Karpas-422 (cell line): ENCODE data around the gene IGFBPL1. TPM values are rescaled to one million over a fixed set of nuclear protein-coding genes. Genes with fewer than 3 reads are reported as not detected.
A peak's percentile ranks its signal among the peaks of the same experiment; 100 is the strongest.
"Not testable (repeated sequence)": the region's sequence is repeated elsewhere in the genome, so short reads cannot be mapped to it uniquely, and the experiment has no call there.

Experiments
- DNase-seq: peaks from one replicate; pipeline ENCODE4 v3.0.0-alpha.2; 2015
- H2AFZ ChIP-seq: fragments of 200-600 bp; sonication (generic); 2 replicates; pipeline ENCODE4 v1.6.1; 2014; ENCODE audit warnings: antibody characterized with exemption, low read length, mixed read lengths
- H3K27ac ChIP-seq: fragments of 200-600 bp; sonication (generic); 2 replicates; pipeline ENCODE4 v1.5.1; 2014; ENCODE audit warnings: mild to moderate bottlenecking, low read length, moderate library complexity
- H3K27me3 ChIP-seq: fragments of 200-600 bp; sonication (generic); 2 replicates; pipeline ENCODE4 v1.6.1; 2014; ENCODE audit warnings: low read length, mixed read lengths
- H3K36me3 ChIP-seq: fragments of 200-600 bp; sonication (generic); 2 replicates; pipeline ENCODE4 v1.6.1; 2014; ENCODE audit warnings: low read length, mixed read lengths; ENCODE audit not compliant: insufficient read depth
- H3K4me1 ChIP-seq: fragments of 200-600 bp; sonication (generic); 2 replicates; pipeline ENCODE4 v1.6.1; 2014; ENCODE audit warnings: mild to moderate bottlenecking, low read length, mixed read lengths
- H3K4me2 ChIP-seq: fragments of 200-600 bp; sonication (generic); 2 replicates; pipeline ENCODE4 v1.6.1; 2014; ENCODE audit warnings: low read length, low read depth, mild to moderate bottlenecking; ENCODE audit not compliant: poor library complexity, severe bottlenecking
- H3K4me3 ChIP-seq: fragments of 200-600 bp; sonication (generic); 2 replicates; pipeline ENCODE4 v1.5.1; 2014; ENCODE audit warnings: mild to moderate bottlenecking, antibody characterized with exemption, low read length, mixed read lengths
- H3K79me2 ChIP-seq: fragments of 200-600 bp; sonication (generic); 2 replicates; pipeline ENCODE4 v1.6.1; 2014; ENCODE audit warnings: mild to moderate bottlenecking, low read length, mixed read lengths
- H3K9ac ChIP-seq: fragments of 200-600 bp; sonication (generic); 2 replicates; pipeline ENCODE4 v1.6.0; 2014; ENCODE audit warnings: low read length
- H3K9me2 ChIP-seq: fragments of 200-600 bp; sonication (generic), shearing (Covaris generic); replicated peaks from 2 replicates; pipeline ENCODE4 v1.6.0; 2014; ENCODE audit warnings: mild to moderate bottlenecking, low read length, moderate library complexity; ENCODE audit not compliant: insufficient read depth
- H3K9me3 ChIP-seq: fragments of 300-700, 200-600 bp; sonication (generic); 2 replicates; pipeline ENCODE4 v1.6.1; 2014; ENCODE audit warnings: low read length, mixed read lengths
- H4K20me1 ChIP-seq: fragments of 200-600 bp; sonication (generic); 2 replicates; pipeline ENCODE4 v1.6.1; 2014; ENCODE audit warnings: mild to moderate bottlenecking, antibody characterized with exemption, low read length, low read depth; ENCODE audit not compliant: insufficient read depth
- total RNA-seq: library from RNA; depleted of rRNA; stranded (reverse); fragments of >200 nt; shearing (Covaris generic); gene quantifications from 2 replicates; pipeline ENCODE4 v1.2.3, GENCODE V29; 2014; ENCODE audit warnings: low replicate concordance

IGFBPL1 gene
- total RNA-seq, 1 experiment from 2014 or later: not detected

DNA sequence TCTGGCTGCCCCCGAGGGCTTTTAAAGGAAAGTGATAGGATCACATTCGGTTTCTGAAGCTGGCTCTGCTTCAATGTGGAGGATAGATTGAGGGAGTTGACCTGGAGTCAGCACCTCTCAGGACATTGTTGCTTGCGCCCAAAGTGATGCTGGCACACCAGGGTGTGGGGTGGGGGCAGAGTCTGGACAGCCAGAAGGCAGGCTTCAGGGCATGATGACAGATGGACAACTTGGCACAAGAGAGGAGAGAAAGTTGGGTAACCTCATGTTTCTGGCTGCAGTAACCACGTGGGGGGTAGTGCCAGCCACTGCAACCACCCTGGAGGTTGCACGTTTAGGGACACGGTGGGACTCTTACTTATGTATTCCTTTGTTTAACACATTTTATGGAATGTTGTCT lies 22.3 kb downstream of the IGFBPL1 start:
- no peaks in the 10 kb centered on the region for H3K9me3 ChIP-seq
- no peak overlapping the region for H3K4me2 ChIP-seq
- H3K9ac ChIP-seq: no peak overlapping the region
- H3K27ac ChIP-seq: no peak overlapping the region
- no peaks in the 10 kb centered on the region for H3K27me3 ChIP-seq
- no peaks in the 10 kb centered on the region for H3K4me1 ChIP-seq
- no peaks in the 10 kb centered on the region for H3K9me2 ChIP-seq
- H3K79me2 ChIP-seq: no peaks in the 10 kb centered on the region
- no peak for DNase-seq
- peaks cover 4% of the 10 kb centered on the region; the same call in 1 of the 2 replicates for H3K36me3 ChIP-seq
- H4K20me1 ChIP-seq: 0 out of 2 replicates have a peak, but pooled peaks cover 3% of the 10 kb centered on the region
- H3K4me3 ChIP-seq: no peak overlapping the region
- no peak overlapping the region for H2AFZ ChIP-seq

GRCh38 chr9:38399191-38399590 lies 25.1 kb downstream of the IGFBPL1 start:
- not testable (repeated sequence) for H3K4me3 ChIP-seq, H3K27ac ChIP-seq, H3K36me3 ChIP-seq, H3K9ac ChIP-seq, H2AFZ ChIP-seq, H3K9me2 ChIP-seq, H3K4me2 ChIP-seq, H3K9me3 ChIP-seq, H3K27me3 ChIP-seq, H3K4me1 ChIP-seq, H4K20me1 ChIP-seq, DNase-seq
- H3K79me2 ChIP-seq: peaks cover 10% of the 10 kb centered on the region

DNA sequence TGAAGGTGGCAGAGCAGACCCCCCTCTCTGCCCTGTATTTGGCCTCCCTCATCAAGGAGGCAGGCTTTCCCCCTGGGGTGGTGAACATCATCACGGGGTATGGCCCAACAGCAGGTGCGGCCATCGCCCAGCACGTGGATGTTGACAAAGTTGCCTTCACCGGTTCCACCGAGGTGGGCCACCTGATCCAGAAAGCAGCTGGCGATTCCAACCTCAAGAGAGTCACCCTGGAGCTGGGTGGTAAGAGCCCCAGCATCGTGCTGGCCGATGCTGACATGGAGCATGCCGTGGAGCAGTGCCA lies 27.9 kb downstream of the IGFBPL1 start:
- H3K79me2 ChIP-seq: peaks cover 24% of the 10 kb centered on the region
- H3K4me1 ChIP-seq: peaks cover 14% of the 10 kb centered on the region
- peaks cover 4% of the 10 kb centered on the region; the same call in 1 of the 2 replicates for H3K36me3 ChIP-seq
- no peak overlapping the region for H3K27ac ChIP-seq
- no peaks in the 10 kb centered on the region for H3K9me2 ChIP-seq
- H4K20me1 ChIP-seq: 0 out of 2 replicates have a peak, but pooled peaks cover 3% of the 10 kb centered on the region
- no peak overlapping the region for H2AFZ ChIP-seq
- no peaks in the 10 kb centered on the region for H3K9me3 ChIP-seq
- H3K27me3 ChIP-seq: no peaks in the 10 kb centered on the region
- no peak overlapping the region for H3K4me3 ChIP-seq
- H3K4me2 ChIP-seq: no peak overlapping the region
- no peak for DNase-seq
- H3K9ac ChIP-seq: no peak overlapping the region

DNA sequence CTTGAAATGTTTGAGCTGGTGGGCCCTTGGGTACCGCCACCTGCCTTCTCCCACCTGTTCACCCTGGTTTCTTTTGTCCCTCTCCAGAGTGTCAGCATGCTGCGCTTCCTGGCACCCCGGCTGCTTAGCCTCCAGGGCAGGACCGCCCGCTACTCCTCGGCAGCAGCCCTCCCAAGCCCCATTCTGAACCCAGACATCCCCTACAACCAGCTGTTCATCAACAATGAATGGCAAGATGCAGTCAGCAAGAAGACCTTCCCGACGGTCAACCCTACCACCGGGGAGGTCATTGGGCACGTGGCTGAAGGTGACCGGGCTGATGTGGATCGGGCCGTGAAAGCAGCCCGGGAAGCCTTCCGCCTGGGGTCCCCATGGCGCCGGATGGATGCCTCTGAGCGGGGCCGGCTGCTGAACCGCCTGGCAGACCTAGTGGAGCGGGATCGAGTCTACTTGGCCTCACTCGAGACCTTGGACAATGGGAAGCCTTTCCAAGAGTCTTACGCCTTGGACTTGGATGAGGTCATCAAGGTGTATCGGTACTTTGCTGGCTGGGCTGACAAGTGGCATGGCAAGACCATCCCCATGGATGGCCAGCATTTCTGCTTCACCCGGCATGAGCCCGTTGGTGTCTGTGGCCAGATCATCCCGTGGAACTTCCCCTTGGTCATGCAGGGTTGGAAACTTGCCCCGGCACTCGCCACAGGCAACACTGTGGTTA lies 28.4 kb downstream of the IGFBPL1 start:
- Histone ChIP-seq H3K9me2 (no peaks in the 10 kb centered on the region), H3K9ac (no peak overlapping the region), H3K36me3 (peaks cover 4% of the 10 kb centered on the region; the same call in 1 of the 2 replicates), H3K27me3 (0 out of 2 replicates have a peak, but pooled peaks cover under 1% of the 10 kb centered on the region), H3K27ac (no peak overlapping the region), H2AFZ (no peak overlapping the region), H3K4me1 (peaks cover 14% of the 10 kb centered on the region), H3K9me3 (no peaks in the 10 kb centered on the region), H3K4me3 (no peak overlapping the region), H4K20me1 (0 out of 2 replicates have a peak, but pooled peaks cover 3% of the 10 kb centered on the region), H3K4me2 (no peak overlapping the region), H3K79me2 (peaks cover 24% of the 10 kb centered on the region)
- DNase-seq: no peak

DNA sequence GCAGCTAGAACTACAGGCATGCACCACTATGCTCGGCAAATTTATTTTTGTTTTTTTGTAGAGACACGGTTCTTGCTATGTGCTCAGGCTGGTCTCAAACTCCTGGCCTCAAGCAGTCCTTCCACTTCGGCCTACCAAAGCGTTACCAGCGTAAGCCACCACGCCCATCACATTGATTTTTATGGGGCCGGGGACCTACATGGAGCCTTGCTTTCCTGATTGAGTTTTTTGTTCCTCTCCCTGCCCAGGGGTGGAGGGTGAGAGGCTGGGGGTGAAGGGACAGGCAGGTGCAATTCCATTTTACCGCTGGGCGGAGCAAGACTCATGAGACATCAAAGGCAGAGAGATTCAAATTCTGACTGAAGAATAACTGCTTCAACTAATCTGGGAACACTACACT lies 29.8 kb downstream of the IGFBPL1 start:
- H3K4me3 ChIP-seq: no peak overlapping the region
- H3K4me1 ChIP-seq: peaks cover 14% of the 10 kb centered on the region
- 0 out of 2 replicates have a peak, but pooled peaks cover 3% of the 10 kb centered on the region for H4K20me1 ChIP-seq
- H3K9me2 ChIP-seq: no peaks in the 10 kb centered on the region
- no peak overlapping the region for H3K9ac ChIP-seq
- H3K4me2 ChIP-seq: peak overlapping the region; percentile 89
- DNase-seq: no peak
- peaks cover 4% of the 10 kb centered on the region; the same call in 1 of the 2 replicates for H3K36me3 ChIP-seq
- H3K79me2 ChIP-seq: peaks cover 24% of the 10 kb centered on the region
- H3K27me3 ChIP-seq: 0 out of 2 replicates have a peak, but pooled peaks cover 4% of the 10 kb centered on the region
- H3K27ac ChIP-seq: no peak overlapping the region
- no peaks in the 10 kb centered on the region for H3K9me3 ChIP-seq
- no peak overlapping the region for H2AFZ ChIP-seq

DNA sequence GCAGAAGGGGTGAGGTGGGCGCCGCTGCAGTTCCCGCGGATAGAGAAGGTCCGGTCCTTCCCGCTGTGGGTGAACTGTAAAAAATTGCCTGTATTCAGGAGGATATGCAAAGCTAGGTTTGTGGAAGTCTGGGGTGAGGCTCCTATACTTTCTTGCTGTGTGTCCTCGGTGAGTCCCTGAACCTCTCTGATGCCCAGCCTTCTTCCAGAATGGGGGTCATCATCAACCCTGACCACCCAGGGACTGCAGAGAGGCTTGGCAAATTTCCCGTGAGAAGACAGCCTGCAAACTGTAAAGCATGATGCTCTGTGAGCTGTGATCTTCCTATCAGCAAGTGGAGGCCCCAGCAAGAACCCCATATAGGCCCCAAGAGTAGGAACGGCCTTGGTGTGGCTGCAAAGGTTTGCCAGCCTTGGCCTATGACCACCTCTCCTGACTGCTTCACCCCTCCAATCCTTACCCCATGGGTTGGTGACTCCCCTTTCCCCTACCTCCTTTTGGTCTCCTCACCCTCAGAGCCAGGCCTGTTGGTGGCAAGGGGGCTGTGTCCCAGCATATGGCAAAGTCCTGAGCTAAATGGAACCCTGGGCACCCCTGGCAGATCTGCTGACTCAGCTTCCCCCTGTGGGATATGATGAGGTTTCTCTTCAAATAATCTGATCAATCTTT lies 31.0 kb downstream of the IGFBPL1 start:
- peak overlapping the region; percentile 91 for H3K4me3 ChIP-seq
- no peaks in the 10 kb centered on the region for H3K9me2 ChIP-seq
- peak overlapping the region; percentile 84 for H3K9ac ChIP-seq
- H3K4me1 ChIP-seq: peaks cover 14% of the 10 kb centered on the region
- H3K4me2 ChIP-seq: peak overlapping the region; percentile 89
- H3K27me3 ChIP-seq: 0 out of 2 replicates have a peak, but pooled peaks cover 4% of the 10 kb centered on the region
- H3K9me3 ChIP-seq: no peaks in the 10 kb centered on the region
- peaks cover 4% of the 10 kb centered on the region; the same call in 1 of the 2 replicates for H3K36me3 ChIP-seq
- peaks cover 24% of the 10 kb centered on the region for H3K79me2 ChIP-seq
- peak overlapping the region; percentile 96 for H2AFZ ChIP-seq
- H4K20me1 ChIP-seq: 0 out of 2 replicates have a peak, but pooled peaks cover 3% of the 10 kb centered on the region
- H3K27ac ChIP-seq: no peak overlapping the region
- DNase-seq: peak; percentile 50

GRCh38 chr9:38392235-38393127 lies 31.8 kb downstream of the IGFBPL1 start, which contains the start of gene ALDH1B1:
Gene ALDH1B1, plus strand, starts transcription at chr9:38392702. Its CDS starts 3,047 bp downstream, at chr9:38395749.
- Histone ChIP-seq H3K4me3 (peak within 1 kb of the TSS; percentile 91), H3K27me3 (0 out of 2 replicates have a peak, but pooled peaks cover 4% of the 10 kb centered on the region), H3K9me2 (no peaks in the 10 kb centered on the region), H3K4me2 (peak within 1 kb of the TSS; percentile 89), H2AFZ (peak within 1 kb of the TSS; percentile 96), H4K20me1 (0 out of 2 replicates have a peak, but pooled peaks cover under 1% of the 10 kb centered on the region), H3K9ac (peak within 1 kb of the TSS; percentile 84), H3K9me3 (no peaks in the 10 kb centered on the region), H3K4me1 (peaks cover 14% of the 10 kb centered on the region), H3K79me2 (peaks cover 24% of the 10 kb centered on the region), H3K36me3 (no peaks in the 10 kb centered on the region; the same call in 1 of the 2 replicates), H3K27ac (no peak within 1 kb of the TSS)
- peak; percentile 90 for DNase-seq
